HG03558 (cell line): ENCODE data around the gene PNPLA7.

Experiments used
- ATAC-seq: cut with Tn5 transposase; IDR thresholded peaks from one replicate; pipeline ENCODE4 v1.9.1; 2021; ENCODE audit warnings: moderate number of reproducible peaks; ENCODE audit not compliant: unreplicated experiment; ENCODE audit errors: extremely low read depth

The PNPLA7 gene

DNA sequence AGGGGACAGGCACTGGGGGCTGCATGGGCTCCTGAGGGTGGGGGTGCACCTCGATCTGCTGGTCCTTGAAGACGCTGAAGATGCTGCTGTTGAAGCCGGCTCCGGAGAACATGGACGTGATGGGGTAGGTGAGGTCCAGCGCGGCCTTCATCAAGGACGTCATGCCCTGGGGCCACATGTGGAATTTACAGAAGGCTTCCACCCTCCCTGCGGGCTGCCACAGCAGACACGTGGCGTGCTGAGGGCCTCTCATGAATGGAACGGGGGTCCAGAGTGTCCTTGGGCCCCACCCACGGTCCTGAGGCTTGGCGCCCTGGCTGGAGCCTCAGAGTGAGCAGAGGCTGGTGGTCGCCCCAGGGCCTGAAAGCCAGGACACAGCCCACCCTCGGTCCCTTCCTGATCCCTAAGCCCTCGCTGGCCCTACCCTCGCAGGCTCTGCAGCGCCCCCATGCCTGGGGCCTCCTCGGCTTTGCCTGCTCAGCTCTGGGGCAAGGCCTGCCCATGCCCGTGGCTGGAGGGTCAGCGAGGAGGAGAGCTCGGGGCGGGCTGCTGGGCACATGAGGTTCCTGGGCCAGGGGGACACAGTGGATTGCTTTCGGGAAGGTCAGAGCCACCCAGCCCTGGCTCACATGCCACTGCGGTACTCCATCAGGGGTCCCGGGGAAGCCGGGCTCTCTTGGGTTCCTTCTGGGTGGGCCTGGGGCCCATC lies 85.8 kb downstream of the PNPLA7 start:
- ATAC-seq: no peak

DNA sequence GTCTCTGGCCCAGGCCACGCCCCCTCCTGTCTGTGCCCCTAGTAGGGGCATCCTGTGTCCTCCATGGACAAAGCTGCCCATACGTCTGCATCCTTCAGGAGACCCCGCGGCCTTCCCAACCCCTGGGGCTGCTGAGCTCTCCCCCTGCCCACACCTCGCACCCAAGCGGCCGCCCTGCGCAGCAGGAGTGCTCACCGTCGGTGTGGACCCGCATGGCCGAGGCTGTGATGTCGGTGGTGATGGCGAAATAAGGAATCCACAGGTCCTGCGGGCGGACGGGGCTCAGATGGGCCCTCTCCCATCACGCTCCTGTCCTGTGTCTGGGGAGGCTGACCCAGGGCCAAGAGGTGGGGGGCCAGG lies 86.3 kb downstream of the PNPLA7 start:
- ATAC-seq: no peak

DNA sequence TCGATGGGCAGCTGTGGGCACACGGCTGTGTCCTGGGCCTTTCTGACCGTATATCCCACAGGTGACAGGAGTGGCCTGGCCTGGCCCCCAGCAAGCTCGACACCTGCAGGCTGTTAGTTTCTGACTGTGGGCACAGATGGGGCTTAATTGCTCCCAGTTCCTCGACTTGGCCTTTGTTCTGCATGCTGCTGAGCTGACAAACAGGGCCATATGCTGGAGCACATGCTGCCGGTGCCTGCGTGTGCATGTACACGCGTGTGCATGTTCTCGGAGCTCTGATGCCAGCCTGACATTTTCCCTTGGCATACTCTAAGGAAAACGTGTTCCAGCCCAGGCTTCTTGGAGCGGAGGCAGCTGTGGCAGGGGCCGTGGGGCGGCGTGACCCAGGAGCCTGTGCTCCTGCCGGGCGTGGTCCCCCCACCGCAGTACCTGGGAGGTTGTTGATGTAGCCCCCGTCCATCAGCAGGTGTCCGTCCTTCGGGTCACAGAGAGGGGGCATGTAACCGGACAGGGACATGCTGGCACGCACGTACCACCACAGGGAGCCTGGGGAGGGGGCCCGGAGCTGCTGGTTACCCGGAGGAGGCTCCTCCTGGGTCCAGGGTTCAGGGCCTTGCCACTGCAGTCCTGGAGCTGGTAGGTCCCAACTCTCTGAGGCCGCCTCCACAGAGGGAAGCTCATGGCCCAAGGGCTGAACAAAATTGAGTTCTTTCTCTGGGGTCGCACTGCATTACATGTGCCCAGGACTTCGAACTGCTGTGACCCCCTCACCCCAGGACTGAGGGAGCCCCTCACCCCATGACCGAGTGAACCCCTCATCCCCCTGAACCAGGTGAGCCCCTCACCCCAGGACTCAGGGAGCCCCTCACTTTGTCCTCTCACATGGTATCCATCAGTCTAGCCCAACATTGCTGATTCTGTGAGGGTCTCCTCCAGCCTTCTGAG lies 86.9 kb downstream of the PNPLA7 start:
- ATAC-seq: no peak

DNA sequence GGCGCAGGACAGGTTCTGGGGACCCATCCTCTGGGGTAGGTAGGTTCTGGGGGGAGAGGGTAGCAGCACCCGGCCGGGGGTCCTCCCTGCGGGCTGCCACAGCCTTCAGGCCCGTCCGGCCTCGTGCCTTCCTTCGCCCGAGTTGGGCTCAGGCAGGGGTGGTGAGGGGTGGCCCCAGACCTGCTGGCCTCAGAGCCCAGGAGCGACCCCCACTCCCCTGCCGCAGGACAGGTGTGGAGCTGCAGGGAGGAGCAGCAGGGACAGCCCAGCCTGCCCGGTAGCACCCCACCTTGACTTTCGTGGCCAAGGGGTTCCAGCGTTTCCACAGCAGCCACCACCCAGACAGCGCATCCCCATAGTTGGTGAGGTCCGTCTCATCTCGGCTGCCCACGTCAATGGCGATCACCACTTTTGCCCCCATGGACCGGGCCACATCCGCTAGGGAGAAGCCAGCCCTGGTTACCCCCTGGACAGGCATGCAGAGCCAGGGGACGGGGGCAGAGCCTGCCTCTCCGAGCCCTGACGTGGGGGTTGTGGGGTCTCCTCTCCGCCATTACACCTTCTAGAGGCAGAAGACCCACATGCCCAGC lies 87.7 kb downstream of the PNPLA7 start:
- no peak for ATAC-seq

DNA sequence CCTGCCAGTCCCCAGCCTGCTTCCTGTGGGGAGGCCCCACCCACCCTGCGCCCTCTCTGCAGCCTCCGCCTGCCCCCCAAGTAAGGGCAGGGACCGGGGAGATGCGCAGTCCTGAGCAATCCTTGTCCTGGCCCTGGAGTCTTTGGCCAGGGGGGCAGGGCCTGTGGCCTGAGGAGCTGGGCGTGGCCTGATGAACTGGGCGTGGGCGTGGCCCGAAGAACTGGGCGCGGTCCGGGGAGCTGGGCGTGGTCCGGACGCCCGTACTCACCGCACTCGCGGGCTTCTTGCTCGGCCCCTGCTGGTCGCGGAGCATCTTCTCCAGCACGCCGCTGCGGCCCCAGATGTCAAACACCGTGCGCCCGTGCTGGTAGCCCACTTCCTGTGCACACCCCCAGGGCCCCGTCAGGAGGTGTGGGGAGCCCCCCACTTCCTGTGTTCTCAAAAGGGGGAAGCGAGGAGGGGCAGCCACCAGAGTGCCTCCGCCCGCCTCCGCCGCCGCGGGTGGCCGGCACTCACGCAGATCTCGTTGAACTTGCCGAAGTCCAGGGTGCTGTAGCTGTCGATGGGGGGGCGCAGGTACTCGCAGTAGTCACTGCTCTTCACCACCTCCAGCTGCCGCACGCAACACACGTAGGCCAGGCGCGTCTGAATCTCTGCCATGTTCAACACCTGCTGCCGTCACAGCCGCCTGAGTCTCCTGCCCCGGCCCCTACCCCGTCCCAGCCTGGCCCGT lies 88.4 kb downstream of the PNPLA7 start:
- no peak for ATAC-seq

DNA sequence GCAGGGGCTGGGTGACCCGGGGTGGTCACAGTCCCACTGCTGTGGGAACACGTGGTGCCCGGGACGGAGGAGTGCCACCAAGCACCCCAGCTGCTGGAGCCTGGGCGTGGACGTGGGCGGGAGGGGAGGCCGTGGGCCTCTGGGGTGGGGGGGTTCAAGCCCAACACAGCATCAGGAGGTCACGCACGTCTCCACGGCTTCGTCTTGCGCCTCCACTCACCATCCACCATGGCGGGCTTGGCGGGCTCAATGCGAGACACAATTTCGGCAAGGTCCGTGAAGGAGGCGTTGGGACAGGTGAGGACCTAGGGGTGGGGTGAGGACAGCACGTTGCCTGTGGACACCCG lies 88.9 kb downstream of the PNPLA7 start:
- no peak for ATAC-seq

DNA sequence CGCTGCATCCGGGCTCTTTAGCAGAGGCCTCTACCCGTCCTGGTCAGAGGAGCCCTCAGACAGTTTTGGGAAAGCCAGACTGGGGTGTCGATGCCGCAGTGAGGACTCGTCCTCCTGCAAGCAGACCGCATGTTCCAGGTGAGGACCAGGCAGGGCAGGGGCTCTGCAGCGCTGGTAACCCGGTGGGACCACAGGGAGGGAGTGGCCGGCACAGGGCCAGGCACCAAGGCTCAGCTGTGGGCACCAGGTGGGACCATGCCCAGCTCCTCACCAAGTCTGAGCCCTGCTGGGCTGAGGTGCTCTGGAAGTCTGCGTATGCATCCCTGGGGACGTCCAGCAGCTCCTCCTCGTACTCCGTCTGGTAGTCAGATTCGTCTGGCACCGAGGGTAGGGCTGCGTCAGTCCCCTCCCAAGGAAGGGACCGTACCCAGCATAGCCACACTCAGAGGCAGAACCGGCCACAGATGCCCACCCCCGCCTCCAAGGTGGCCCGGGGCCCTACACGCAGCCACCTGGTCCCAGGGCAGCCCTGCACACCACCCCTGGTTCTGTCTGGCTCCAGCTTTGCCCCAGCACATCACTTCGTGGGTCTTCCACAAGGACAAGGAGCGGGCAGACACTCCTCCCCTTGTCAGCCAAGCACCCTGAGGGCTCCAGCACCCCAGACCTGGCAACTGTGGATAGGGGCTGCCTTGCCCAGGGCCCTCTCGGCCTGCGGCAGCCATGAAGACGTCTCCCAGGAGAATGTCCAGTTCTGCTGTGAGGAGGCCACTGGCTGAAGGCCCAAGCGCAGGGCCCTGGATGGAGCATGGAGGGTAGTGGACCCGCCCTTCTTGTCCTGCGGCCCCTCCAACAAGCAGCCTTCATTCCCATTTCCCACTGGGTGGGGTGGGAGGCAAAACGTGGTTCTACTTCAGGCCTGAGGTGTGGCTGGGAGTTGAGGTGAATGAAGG lies 89.6 kb downstream of the PNPLA7 start:
- ATAC-seq: no peak

DNA sequence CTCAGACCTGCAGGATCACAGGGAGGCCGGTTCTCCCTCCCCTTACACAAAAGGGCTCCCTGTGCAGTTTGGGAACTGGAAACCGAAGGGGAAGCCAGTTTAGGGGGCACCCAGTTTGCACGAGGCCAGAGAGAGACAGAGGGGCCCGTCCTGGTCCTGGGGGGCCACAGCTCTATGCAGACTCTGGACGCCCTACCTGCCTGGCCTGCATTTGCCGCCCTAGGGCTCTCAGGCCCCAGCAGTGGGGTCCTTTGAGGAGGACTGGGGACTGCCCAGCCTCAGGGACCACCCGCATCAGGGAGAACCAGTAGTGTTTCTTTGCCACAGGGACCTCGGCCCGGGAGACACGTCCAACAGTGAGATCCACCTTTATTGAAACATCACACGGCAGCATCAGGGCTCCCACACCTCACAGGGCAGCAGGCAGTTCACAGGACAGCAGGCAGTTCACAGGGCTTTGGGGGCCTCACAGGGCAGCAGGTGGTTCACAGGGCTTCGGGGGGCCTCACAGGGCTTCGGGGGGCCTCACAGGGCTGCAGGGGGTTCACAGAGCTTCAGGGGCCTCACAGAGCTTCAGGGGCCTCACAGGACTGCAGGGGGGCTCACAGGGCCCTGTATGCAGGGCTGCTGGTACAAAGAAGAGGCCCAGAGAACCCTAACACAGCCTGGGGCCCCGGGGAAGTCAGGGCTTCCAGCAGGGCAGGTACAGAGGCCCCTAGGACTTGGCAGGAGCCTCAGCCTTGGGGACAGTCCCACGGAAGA lies 90.4 kb downstream of the PNPLA7 start:
- no peak for ATAC-seq

DNA sequence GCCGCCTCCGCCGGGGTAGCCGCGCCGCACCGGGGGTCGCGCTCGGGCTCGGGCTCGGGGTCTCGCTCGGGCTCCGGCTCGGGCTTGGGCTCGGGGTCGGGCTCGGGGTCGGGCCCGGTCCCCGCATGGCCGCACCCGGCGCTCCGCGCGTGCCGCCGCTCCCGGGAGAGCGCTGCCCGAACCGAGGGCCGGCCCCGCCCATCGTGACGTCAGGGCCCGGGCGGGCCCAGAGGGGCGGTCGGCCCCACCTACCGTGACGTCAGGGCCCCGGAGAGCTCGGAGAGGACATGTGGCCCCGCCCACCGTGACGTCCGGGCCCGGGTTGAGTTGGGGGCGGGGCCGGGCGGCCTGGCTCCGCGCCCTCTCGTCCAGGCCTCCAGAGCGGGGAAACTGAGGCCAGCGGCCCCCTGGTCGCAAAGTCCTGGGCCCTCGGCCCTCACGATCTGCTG lies 91.0 kb downstream of the PNPLA7 start, which contains the start of gene NSMF:
TSS of gene NSMF (minus strand) at position 183 of the 449 bp plus-strand sequence. CDS start 232 bp downstream, outside the sequence.
- no peak for ATAC-seq

DNA sequence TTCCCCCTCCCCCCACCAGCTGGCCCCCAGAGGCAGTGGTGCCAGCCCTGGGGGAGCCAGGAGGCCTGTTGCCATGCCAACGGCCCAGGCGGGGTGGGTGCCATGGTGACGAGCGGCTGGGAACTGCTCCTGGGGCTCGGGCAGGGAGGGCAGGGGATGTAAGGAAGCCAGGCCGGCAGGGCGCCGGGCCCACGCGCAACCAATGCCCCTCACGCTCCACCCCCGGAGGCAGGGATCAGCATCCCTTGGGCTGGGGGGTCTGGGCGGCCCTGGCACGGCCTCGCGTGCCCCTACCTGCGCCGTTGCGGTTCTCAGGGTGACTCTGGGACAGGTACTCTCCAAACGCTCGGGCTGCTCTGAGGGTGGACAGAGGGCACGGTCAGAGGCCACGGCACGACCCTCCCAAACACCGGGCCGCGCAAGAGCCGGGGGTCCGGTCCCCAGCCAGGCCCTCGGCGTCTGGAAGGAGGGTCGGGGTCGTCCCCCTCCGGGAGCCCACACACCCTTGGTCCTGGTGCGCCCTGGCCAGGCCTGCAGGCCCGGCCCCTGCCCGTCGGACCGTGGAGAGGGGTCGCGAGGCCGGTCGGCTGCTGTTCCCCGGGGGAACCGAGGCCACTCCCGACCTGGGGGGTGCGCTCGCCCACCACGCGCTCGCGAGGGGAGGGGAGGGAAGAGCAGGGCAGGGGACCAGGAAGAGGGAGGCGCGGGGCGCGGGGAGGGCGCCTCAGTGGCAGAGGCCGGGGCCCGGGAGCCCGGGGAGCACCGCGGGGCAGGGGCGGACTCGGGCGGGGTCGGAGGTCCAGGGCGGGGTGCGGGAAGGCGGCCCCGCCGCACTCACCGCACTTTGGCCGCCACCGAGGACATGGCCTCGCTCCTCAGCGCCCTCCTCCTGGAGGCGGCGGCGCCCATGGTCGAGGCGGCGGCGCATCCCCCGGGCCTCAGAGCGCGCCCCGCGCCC lies 91.7 kb downstream of the PNPLA7 start:
- no peak for ATAC-seq

DNA sequence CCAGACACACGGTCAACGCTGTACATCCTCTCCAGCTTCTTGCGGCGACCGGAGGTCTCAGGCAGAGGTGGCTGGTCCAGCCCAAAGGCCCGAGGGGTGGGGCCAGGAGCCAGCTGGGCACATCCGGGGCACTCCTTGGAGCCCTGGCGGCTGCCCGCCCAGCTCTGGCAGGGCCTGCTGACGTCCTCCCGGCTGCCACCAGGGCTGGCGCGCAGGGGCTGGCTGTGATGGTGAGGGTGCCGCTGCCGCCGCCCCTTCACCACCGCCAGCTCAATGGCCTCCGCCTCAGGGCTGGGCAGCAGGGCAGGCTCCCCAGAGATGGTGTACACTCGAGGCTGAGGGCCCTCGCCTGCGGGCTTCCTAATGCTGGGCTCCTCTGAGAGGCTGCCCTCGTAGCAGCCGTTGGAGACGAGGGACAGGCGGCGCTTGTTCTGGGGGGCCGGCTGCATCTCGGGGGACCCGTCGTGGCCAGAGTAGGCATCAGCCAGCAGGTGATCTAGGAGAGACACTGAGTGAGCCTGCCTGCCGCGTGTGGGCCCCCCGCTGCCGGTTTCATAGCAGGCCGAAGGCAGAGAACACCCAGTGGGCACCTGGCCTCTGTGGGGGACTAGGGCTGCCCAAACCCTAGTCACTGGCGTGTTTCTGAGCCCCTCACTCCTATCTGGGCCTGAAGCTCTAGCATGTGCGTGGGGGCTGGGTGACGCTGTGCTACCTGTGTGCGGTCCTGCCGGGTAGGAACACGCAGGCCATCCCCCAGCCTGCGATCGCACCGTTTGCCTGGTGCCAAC lies 92.6 kb downstream of the PNPLA7 start:
- no peak for ATAC-seq

DNA sequence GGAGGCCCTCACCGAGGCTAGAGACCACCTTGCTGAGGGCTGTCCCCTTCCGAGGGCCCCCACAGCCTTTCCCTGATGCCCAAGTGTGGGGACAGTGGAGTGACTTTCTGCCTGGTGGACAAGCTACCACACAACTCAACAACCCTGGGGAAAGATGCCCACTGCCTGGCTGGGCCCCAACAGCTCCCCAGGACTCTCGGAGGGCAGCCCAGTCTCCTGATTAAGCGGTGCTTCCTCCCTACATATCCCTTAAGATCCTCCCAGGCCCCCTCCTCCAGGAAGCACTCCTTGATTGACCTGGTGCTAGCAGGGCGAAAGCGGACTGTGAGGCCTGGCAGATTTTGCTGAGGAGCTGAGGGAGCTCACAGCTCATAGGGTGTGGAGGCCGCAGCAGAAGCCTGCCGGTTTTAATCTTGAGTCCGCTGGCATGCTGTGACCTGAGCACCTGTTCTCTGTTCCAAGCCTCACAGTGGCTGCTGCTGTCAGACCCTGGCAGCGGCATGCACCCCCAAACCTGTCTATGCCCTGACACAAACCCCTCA lies 93.3 kb downstream of the PNPLA7 start:
- ATAC-seq: no peak

DNA sequence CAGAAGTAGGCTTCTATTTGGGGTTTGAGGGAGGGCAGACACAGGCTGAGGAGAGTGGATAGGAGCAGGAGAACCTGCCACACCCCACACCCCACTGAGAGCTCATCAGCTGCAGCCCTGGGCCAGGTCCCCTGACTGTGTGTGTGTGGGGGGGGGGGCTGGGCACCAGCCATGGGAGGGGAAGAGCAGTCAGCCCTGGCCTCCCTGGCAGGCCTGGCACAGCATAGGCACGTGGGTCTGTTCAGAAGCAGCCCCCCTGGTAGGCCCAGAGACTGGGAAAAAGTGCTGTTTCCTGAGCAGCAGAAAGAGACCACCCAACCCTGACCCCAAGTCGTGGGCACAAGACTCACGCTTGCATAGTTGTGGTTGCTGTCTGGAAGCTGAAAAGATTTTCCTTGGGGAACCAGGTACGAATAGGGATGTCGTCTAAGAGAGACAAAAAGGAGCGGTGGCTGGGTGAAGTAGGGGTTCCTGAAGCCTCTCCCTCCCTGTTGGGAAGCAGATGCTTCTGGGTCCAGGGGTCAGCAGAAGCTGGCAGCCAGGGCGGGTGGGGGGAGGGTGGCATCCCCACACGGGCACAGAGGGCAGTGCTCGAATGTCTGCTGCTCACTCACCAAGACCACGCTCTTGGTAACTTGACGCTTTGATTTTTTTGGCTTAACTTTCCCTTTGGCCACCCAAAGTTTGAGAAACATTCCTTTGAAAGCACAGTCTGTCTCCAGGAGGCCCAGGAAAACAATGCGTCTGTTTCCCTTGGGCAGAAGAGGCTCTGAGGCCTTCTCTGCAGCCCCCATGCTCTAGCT lies 93.9 kb downstream of the PNPLA7 start:
- no peak for ATAC-seq

DNA sequence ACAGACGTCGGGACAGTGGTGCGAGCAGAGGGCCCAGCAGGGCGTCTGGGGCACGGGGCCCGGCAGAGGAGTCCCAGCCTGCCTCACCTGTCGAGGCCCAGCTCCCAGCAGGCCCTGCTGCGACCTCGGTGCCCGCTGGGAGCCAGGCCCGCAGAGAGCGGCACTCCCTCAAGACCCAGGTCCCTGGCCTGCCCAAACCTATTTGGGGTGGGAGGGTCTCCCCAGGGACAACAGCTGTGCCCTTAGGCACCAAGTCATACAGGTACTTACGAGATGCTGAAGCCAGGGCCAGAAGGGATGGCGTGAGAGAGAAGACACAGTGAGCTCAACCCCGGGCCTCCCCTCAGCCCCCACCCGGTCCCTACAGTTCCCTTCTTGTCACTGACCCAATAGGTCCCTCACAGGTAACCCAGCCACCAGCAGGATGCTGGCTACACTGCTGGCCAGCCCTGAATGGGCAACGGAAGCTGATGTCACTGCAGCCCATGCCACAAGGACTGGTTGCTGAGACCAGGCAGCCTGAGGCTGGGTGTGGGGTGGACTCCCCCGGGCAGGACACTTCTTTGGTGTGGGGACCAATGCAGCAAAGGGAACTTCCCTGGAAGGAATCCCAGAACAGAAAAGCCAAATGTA lies 94.7 kb downstream of the PNPLA7 start:
- ATAC-seq: no peak
